OCI-LY1 (cell line): ENCODE data around the gene SCAF8.
"Not testable (repeated sequence)": the region's sequence is repeated elsewhere in the genome, so short reads cannot be mapped to it uniquely, and the experiment has no call there.

Experiments
- H2AFZ ChIP-seq: fragments of 200-600 bp; sonication (generic), shearing (Covaris generic); 2 replicates; pipeline ENCODE4 v1.6.0; 2014; ENCODE audit warnings: antibody characterized with exemption, mild to moderate bottlenecking, low read length
- H3F3A ChIP-seq: fragments of 200-600 bp; sonication (generic), shearing (Covaris generic); 2 replicates; pipeline ENCODE4 v1.6.0; 2014; ENCODE audit warnings: mild to moderate bottlenecking, antibody characterized with exemption, low read length, moderate library complexity; ENCODE audit not compliant: insufficient read depth
- H3K27ac ChIP-seq: fragments of 200-600 bp; sonication (generic); 2 replicates; pipeline ENCODE4 v1.5.1; 2014; ENCODE audit warnings: low read length, mixed run types, mild to moderate bottlenecking, low read depth; ENCODE audit not compliant: poor library complexity, severe bottlenecking
- H3K27me3 ChIP-seq: fragments of 200-600 bp; sonication (generic); 2 replicates; pipeline ENCODE4 v1.6.0; 2014; ENCODE audit warnings: antibody characterized with exemption, mild to moderate bottlenecking, low read length, moderate library complexity; ENCODE audit not compliant: insufficient read depth
- H3K36me3 ChIP-seq: fragments of 200-600 bp; sonication (generic); 2 replicates; pipeline ENCODE4 v1.6.1; 2014; ENCODE audit warnings: mild to moderate bottlenecking, antibody characterized with exemption, low read length, moderate library complexity, mixed read lengths; ENCODE audit not compliant: insufficient read depth
- H3K4me1 ChIP-seq: fragments of 200-600 bp; sonication (generic); 2 replicates; pipeline ENCODE4 v1.5.1; 2014; ENCODE audit warnings: mild to moderate bottlenecking, low read length, moderate library complexity; ENCODE audit not compliant: insufficient read depth, severe bottlenecking
- H3K4me2 ChIP-seq: fragments of 200-600 bp; sonication (generic), shearing (Covaris generic); 2 replicates; pipeline ENCODE4 v1.6.1; 2014; ENCODE audit warnings: low read length
- H3K4me3 ChIP-seq: fragments of 200-600 bp; sonication (generic); 2 replicates; pipeline ENCODE4 v1.5.1; 2014; ENCODE audit warnings: low read length, low read depth, mild to moderate bottlenecking, mixed read lengths; ENCODE audit not compliant: poor library complexity, severe bottlenecking
- H3K79me2 ChIP-seq: fragments of 200-600 bp; shearing (Covaris generic); 2 replicates; pipeline ENCODE4 v1.6.1; 2016; ENCODE audit warnings: mixed run types, low read length, mixed read lengths; ENCODE audit not compliant: insufficient read depth
- H3K9ac ChIP-seq: fragments of 200-600 bp; sonication (generic), shearing (Covaris generic); 2 replicates; pipeline ENCODE4 v1.6.1; 2014; ENCODE audit warnings: mild to moderate bottlenecking, low read length, mixed read lengths
- H3K9me2 ChIP-seq: fragments of 200-600 bp; sonication (generic), shearing (Covaris generic); 2 replicates; pipeline ENCODE4 v1.6.1; 2014; ENCODE audit warnings: low read depth, mild to moderate bottlenecking, low read length, mixed read lengths
- H3K9me3 ChIP-seq: fragments of 200-600 bp; shearing (Covaris generic); 2 replicates; pipeline ENCODE4 v1.6.1; 2014; ENCODE audit warnings: low read length, mixed read lengths
- H4K20me1 ChIP-seq: fragments of 200-600 bp; sonication (generic), shearing (Covaris generic); 2 replicates; pipeline ENCODE4 v1.6.0; 2016; ENCODE audit warnings: mild to moderate bottlenecking, low read length; ENCODE audit not compliant: insufficient read depth
- CTCF ChIP-seq: fragments of 200-600 bp; sonication (generic), shearing (Covaris generic); IDR thresholded peaks from 2 replicates; pipeline ENCODE4 v1.5.1; 2017; ENCODE audit warnings: mild to moderate bottlenecking, antibody characterized with exemption, low read length, moderate library complexity, mixed read lengths
- EZH2 ChIP-seq: fragments of 200-600 bp; sonication (generic), shearing (Covaris generic); IDR thresholded peaks from 2 replicates; pipeline ENCODE4 v1.8.0; 2017; ENCODE audit warnings: borderline replicate concordance, mixed run types, mild to moderate bottlenecking, antibody characterized with exemption, low read length, moderate library complexity, mixed read lengths

SCAF8 gene

DNA sequence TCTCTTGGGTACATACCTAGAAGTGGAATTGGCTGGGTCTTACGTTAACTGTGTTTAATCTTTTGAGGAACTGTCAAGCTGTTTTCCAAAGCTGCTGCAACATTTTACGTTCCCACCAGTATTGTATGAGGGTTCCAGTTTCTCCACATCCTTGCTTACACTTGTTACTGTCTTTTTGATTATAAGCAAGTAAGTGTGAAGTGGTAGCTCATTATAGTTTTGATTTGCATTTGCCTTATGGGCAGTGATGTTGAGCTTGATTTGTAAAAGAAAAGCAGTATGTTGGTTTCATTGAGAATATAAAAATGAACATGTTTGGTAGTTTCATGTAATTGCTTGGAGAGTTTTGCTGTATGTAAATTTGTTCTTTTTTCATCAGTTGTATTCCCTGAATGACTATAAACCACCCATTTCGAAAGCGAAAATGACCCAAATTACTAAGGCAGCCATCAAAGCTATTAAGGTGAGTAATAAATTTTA, 40.4 kb downstream of the SCAF8 start:
- Histone ChIP-seq H3K4me1 (no peaks in the 10 kb centered on the region), H3K9me3 (no peaks in the 10 kb centered on the region), H3K9me2 (no peaks in the 10 kb centered on the region), H3K4me2 (no peak overlapping the region), H3K79me2 (peaks cover 78% of the 10 kb centered on the region), H3K4me3 (no peak overlapping the region), H3K9ac (no peak overlapping the region), H4K20me1 (no peaks in the 10 kb centered on the region), H3K36me3 (peaks cover 39% of the 10 kb centered on the region), H3F3A (no peaks in the 10 kb centered on the region), H3K27me3 (no peaks in the 10 kb centered on the region), H3K27ac (no peak overlapping the region), H2AFZ (no peak overlapping the region)
- TF ChIP-seq CTCF (no peak), EZH2 (no peak)

GRCh38 chr6:154779157-154779556, 45.9 kb downstream of the SCAF8 start:
- Histone ChIP-seq H3K36me3 (peaks cover 63% of the 10 kb centered on the region), H3K79me2 (peaks cover 33% of the 10 kb centered on the region)
- H2AFZ ChIP-seq, H3F3A ChIP-seq, H4K20me1 ChIP-seq, H3K27me3 ChIP-seq, H3K9me3 ChIP-seq, H3K9me2 ChIP-seq, H3K4me1 ChIP-seq, H3K27ac ChIP-seq, H3K4me3 ChIP-seq, H3K9ac ChIP-seq, H3K4me2 ChIP-seq: not testable (repeated sequence)

DNA sequence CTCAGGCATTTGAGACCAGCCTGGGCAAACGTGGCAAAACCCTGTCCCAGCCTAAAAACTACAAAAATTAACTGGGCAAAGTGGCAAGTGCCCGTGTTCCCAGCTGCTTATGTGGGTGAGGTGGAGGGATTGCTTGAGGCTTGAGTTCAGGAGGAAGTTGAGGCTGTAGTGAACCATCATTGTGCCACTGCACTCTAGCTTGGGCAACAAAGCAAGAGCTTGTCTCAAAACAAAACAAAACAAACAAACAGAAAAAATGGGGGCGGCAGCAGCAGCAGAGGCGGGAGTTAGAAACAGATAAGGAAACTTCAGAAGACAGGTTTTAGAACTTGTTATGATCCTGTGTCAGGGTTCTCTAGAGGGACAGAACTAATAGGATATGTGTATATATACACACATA, 49.0 kb downstream of the SCAF8 start:
- H3K4me3 ChIP-seq: no peak overlapping the region
- H3K9me2 ChIP-seq: no peaks in the 10 kb centered on the region
- H3F3A ChIP-seq: no peaks in the 10 kb centered on the region
- no peak for TF ChIP-seq CTCF
- TF ChIP-seq EZH2: no peak
- no peak overlapping the region for H3K4me2 ChIP-seq
- no peaks in the 10 kb centered on the region for H3K9me3 ChIP-seq
- no peaks in the 10 kb centered on the region for H4K20me1 ChIP-seq
- peaks cover 62% of the 10 kb centered on the region for H3K36me3 ChIP-seq
- no peaks in the 10 kb centered on the region for H3K27me3 ChIP-seq
- no peak overlapping the region for H3K9ac ChIP-seq
- no peak overlapping the region for H3K27ac ChIP-seq
- no peaks in the 10 kb centered on the region for H3K4me1 ChIP-seq
- peaks cover 29% of the 10 kb centered on the region for H3K79me2 ChIP-seq
- no peak overlapping the region for H2AFZ ChIP-seq

DNA sequence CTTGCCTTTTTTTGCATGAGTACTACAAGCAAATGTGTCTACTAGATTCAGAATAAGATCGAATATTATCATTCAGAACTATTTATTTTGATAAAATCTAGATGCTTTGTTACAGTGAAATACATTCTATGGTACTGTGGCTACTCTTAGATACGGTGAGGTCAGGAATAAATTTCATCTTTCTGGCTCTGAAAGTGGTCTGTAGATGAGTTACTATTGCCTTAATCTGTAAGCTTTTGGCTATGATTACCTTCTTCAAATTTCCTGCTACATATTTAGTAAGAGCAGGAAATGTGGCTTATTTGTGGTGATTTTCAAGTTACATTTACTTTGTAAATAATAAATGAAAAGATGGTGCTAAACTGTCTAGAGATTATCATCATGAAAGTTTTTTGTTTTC, 50.0 kb downstream of the SCAF8 start:
- TF ChIP-seq EZH2 (no peak), CTCF (no peak)
- Histone ChIP-seq H3K79me2 (peaks cover 23% of the 10 kb centered on the region), H3K9me3 (no peaks in the 10 kb centered on the region), H3K9ac (no peak overlapping the region), H3K9me2 (no peaks in the 10 kb centered on the region), H3K4me1 (no peaks in the 10 kb centered on the region), H3F3A (no peaks in the 10 kb centered on the region), H3K4me3 (no peak overlapping the region), H3K36me3 (peaks cover 66% of the 10 kb centered on the region), H4K20me1 (no peaks in the 10 kb centered on the region), H3K4me2 (no peak overlapping the region), H2AFZ (no peak overlapping the region), H3K27me3 (no peaks in the 10 kb centered on the region), H3K27ac (no peak overlapping the region)
